ENCODE data around the gene LCNL1.

LCNL1 gene

DNA sequence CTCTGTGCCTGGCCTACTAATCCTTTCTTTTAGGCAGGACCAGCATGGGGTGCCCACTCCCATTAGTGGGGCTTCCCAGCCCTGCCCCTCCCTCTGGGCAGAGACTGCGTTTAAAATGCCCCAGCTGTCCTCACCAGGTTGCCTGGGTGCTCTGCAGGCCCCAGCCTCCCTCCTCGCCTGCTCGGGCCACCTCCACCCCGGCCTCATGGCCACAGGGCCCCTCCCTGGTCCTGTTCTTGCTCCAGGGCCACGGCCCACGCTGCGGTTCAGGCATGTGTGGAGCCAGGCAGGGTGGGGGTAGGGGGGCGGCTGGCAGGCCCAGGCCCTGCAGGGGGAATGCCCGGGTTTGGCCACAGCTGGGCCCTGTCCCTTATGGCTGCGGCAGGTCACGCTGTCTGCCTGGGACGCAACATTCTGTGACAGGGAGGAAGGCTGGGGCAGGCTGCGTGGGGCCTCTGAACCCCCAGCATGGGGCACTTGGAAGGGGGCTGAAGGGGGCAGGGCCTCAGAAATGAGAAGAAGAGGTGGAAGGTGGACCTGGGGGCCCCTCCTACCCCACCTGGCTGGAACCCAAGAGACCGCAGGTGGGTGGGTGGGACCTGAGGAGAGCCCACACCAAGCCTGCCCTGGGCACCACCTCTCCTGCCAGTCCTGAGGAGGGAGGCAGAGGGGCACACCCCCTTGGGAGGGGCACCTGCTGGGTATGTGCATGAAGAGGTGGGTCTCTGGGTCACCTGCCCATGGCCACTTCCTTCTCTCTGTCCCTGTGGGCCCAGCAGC lies 31.1 kb upstream of the LCNL1 start, which contains the start of gene LCN12:
Gene LCN12 (plus strand): TSS at position 733 of the 780 bp plus-strand sequence. CDS start 55 bp downstream, outside the sequence.
- Histone ChIP-seq H3K4me1 (ENCODE audit: insufficient read depth, low read length) (no peaks in the 10 kb centered on the region), H3K36me3 (ENCODE audit: insufficient read depth, low read length) (no peaks in the 10 kb centered on the region), H3K9ac (ENCODE audit: low read depth, low read length) (no peak within 1 kb of the TSS), H3K9me3 (ENCODE audit: control insufficient read depth, insufficient read depth, low read length) (no peaks in the 10 kb centered on the region)

DNA sequence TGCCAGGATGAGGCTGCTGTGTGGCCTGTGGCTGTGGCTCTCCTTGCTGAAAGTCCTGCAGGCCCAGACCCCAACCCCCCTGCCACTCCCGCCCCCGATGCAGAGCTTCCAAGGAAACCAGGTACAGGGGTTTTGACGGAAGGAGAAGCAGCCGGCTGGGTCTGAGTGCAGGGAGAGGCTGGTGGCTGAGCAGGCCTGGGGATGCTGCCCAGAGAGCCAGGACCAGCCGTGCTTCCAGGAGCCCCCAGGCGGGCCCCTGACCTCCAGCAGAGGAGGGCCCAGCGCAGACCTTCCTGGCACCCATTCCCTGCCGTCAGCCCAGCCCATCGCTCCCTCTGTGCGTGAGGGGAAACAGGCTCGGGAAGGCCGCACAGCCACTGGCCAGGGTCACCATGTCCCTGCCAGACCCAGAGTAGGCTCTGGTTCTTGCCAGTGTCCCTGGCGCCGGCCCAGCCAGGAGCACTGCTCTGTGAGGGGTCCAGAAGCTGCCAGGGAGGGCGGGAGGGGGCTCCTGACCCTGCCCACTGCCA lies 30.4 kb upstream of the LCNL1 start:
- H3K4me1 ChIP-seq (ENCODE audit: insufficient read depth, low read length) = no peaks in the 10 kb centered on the region
- no peaks in the 10 kb centered on the region for H3K36me3 ChIP-seq (ENCODE audit: insufficient read depth, low read length)
- no peaks in the 10 kb centered on the region for H3K9me3 ChIP-seq (ENCODE audit: control insufficient read depth, insufficient read depth, low read length)
- H3K9ac ChIP-seq (ENCODE audit: low read depth, low read length) = no peak overlapping the region

- Histone ChIP-seq H3K9ac (ENCODE audit: low read depth, low read length) (no peak overlapping the region), H3K36me3 (ENCODE audit: insufficient read depth, low read length) (no peaks in the 10 kb centered on the region), H3K9me3 (ENCODE audit: control insufficient read depth, insufficient read depth, low read length) (no peaks in the 10 kb centered on the region), H3K4me1 (ENCODE audit: insufficient read depth, low read length) (no peaks in the 10 kb centered on the region)
These were observed 29.7 kb upstream of the LCNL1 start for GRCh38 chr9:136952876-136953770.

DNA sequence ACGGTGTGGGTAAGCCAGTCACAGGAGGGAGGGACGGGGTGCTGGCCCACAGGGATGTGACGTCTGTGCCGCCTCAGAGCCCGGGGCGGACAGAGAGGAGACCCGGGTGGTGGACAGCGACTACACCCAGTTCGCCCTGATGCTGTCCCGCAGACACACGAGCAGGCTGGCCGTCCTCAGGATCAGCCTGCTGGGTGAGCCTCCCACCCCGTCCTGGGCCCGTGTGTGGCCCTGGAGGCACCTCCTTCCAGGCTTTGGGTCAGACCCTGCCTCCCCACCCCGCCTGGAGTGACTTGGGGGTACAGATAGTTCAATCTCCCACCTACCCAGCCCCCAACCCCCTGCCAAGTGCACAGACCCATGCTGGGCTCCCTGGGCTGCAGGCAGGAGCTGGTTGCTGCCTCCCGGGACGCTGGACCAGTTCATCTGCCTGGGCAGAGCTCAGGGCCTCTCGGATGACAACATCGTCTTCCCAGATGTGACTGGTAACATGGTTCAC lies 29.0 kb upstream of the LCNL1 start:
- Histone ChIP-seq H3K4me1 (ENCODE audit: insufficient read depth, low read length) (no peaks in the 10 kb centered on the region), H3K9ac (ENCODE audit: low read depth, low read length) (no peak overlapping the region)

DNA sequence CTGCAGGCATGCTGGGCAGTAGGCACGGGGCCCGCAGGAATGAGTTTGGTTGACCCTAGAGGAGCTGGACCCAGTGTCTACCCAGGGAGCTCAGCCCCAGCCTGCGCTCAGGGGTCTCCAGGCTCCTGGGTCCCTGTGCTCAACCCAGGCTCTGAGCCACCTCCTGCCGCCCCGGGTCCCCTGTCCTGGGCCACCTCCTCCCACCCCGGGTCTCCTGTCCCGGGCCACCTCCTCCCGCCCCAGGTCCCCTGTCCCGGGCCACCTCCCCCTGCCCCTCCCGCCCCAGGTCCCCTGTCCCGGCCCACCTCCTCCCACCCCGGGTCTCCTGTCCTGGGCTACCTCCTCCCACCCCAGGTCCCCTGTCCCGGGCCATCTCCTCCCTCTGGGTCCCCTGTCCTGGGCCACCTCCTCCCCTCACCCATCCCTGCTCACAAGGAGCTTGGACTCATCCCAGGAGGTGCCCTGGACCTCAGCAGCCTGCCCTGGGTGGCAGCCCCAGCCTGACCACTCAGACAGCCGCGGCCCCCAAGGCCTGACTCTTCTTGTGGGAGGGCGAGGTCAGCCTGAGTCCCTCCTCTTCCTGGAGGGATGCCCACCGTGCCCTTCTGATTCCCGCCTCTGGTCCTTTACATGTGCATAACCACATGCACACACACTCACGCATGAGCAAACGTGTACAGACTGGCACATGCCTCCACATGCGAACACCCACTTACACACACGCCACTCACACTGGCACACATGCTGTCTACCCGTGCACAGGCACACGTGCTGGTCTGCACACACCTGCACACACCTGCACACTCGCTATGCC lies 28.3 kb upstream of the LCNL1 start:
- no peaks in the 10 kb centered on the region for H3K4me1 ChIP-seq (ENCODE audit: insufficient read depth, low read length)
- H3K9me3 ChIP-seq (ENCODE audit: control insufficient read depth, insufficient read depth, low read length) = no peaks in the 10 kb centered on the region
- no peak overlapping the region for H3K9ac ChIP-seq (ENCODE audit: low read depth, low read length)
- H3K36me3 ChIP-seq (ENCODE audit: insufficient read depth, low read length) = no peaks in the 10 kb centered on the region

More for the DNA sequence above, 29.0 kb upstream of the LCNL1 start:
- Histone ChIP-seq H3K36me3 (ENCODE audit: insufficient read depth, low read length) (no peaks in the 10 kb centered on the region), H3K9me3 (ENCODE audit: control insufficient read depth, insufficient read depth, low read length) (no peaks in the 10 kb centered on the region)

DNA sequence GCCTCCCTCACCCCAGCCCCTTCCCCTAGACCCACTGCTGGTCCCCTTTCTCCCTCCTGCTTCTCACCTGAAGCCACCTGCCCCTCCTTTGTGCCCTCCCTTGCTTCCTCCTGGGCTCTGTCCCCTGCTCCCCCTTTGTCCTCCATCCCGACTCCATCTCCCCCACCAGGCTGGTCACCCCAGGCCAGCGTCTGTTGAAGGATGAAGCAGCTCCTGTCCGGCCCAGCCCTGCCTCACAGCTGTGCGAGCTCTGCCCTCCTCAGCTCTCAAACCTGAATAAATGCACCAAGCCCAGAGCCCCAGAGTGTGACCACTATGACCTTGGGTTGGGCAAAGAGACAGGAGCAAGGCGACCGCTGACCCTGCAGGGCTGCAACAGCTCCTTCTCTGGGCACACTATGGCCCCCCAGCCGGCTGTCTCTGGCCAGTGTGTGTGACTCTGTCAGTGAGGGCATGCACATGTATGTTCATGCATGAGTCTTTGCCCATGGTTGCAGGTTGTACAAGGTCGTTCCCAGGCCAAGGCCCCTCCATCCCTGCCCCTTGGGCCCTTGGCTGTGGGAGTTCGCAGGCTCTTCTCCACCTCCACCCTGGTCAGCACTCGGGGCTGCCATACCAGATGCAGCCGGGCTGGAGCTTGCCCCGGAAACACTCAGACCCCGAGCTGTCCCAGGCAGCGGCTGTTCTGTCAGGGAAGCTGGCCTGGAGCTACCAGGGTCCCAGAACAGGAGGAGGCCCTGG lies 27.4 kb upstream of the LCNL1 start:
- no peaks in the 10 kb centered on the region for H3K4me1 ChIP-seq (ENCODE audit: insufficient read depth, low read length)
- no peak overlapping the region for H3K9ac ChIP-seq (ENCODE audit: low read depth, low read length)
- H3K9me3 ChIP-seq (ENCODE audit: control insufficient read depth, insufficient read depth, low read length) = no peaks in the 10 kb centered on the region
- H3K36me3 ChIP-seq (ENCODE audit: insufficient read depth, low read length) = no peaks in the 10 kb centered on the region

- no peaks in the 10 kb centered on the region for H3K4me1 ChIP-seq (ENCODE audit: insufficient read depth, low read length)
- no peaks in the 10 kb centered on the region for H3K9me3 ChIP-seq (ENCODE audit: control insufficient read depth, insufficient read depth, low read length)
- no peak overlapping the region for H3K9ac ChIP-seq (ENCODE audit: low read depth, low read length)
- no peaks in the 10 kb centered on the region for H3K36me3 ChIP-seq (ENCODE audit: insufficient read depth, low read length)
These were observed 26.9 kb upstream of the LCNL1 start for GRCh38 chr9:136955943-136956335.

GRCh38 chr9:136956604-136957003 lies 26.2 kb upstream of the LCNL1 start:
- Histone ChIP-seq H3K9ac (ENCODE audit: low read depth, low read length) (no peak overlapping the region), H3K9me3 (ENCODE audit: control insufficient read depth, insufficient read depth, low read length) (no peaks in the 10 kb centered on the region), H3K4me1 (ENCODE audit: insufficient read depth, low read length) (no peaks in the 10 kb centered on the region), H3K36me3 (ENCODE audit: insufficient read depth, low read length) (no peaks in the 10 kb centered on the region)

- H3K4me1 ChIP-seq (ENCODE audit: insufficient read depth, low read length) = no peaks in the 10 kb centered on the region
- no peak overlapping the region for H3K9ac ChIP-seq (ENCODE audit: low read depth, low read length)
These were observed 25.3 kb upstream of the LCNL1 start for GRCh38 chr9:136957461-136957860.

DNA sequence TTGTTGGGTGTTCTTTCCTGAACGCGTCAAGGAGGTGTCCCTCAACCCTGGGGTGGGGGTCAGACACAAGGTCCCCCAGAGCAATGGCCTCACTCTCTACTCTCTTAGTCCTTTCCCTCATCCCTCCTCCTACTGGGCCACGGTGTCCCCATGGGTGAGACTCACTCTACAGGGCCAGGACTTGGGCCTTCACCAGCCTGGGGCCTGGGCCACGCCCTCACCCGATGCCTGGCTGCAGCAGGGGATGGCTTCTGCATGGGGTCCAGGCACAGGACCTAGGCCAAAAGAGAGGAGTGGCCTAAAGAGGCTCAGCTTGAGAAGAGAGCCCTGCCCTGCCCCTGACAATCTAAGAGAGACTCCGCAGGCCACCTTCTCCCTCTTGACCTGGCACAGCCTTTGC lies 24.9 kb upstream of the LCNL1 start:
- Histone ChIP-seq H3K9ac (ENCODE audit: low read depth, low read length) (no peak overlapping the region), H3K36me3 (ENCODE audit: insufficient read depth, low read length) (no peaks in the 10 kb centered on the region), H3K4me1 (ENCODE audit: insufficient read depth, low read length) (no peaks in the 10 kb centered on the region), H3K9me3 (ENCODE audit: control insufficient read depth, insufficient read depth, low read length) (no peaks in the 10 kb centered on the region)

More at GRCh38 chr9:136957461-136957860, 25.3 kb upstream of the LCNL1 start:
- Histone ChIP-seq H3K36me3 (ENCODE audit: insufficient read depth, low read length) (no peaks in the 10 kb centered on the region), H3K9me3 (ENCODE audit: control insufficient read depth, insufficient read depth, low read length) (no peaks in the 10 kb centered on the region)

DNA sequence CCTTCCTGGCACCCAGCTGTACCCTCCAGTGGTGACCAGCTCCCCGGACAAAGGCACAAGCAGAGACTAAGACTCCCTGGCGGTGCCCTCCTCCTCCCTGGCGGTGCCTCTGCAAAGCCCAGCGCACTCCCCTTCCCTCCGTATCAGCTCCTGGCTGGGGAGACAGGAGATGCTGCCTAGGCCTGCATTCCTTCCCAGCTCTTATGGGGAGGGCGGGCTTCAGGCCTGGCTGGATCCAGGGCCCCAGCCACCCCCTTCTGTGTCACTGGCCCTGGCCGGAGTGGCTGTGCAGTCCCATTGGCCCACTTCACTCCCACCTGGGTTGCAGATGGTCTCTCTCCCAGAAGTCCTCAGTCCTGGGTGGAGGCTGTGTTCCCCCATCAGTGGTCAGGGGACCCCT lies 24.3 kb upstream of the LCNL1 start:
- Histone ChIP-seq H3K36me3 (ENCODE audit: insufficient read depth, low read length) (no peaks in the 10 kb centered on the region), H3K9me3 (ENCODE audit: control insufficient read depth, insufficient read depth, low read length) (no peaks in the 10 kb centered on the region), H3K9ac (ENCODE audit: low read depth, low read length) (no peak overlapping the region), H3K4me1 (ENCODE audit: insufficient read depth, low read length) (no peaks in the 10 kb centered on the region)

DNA sequence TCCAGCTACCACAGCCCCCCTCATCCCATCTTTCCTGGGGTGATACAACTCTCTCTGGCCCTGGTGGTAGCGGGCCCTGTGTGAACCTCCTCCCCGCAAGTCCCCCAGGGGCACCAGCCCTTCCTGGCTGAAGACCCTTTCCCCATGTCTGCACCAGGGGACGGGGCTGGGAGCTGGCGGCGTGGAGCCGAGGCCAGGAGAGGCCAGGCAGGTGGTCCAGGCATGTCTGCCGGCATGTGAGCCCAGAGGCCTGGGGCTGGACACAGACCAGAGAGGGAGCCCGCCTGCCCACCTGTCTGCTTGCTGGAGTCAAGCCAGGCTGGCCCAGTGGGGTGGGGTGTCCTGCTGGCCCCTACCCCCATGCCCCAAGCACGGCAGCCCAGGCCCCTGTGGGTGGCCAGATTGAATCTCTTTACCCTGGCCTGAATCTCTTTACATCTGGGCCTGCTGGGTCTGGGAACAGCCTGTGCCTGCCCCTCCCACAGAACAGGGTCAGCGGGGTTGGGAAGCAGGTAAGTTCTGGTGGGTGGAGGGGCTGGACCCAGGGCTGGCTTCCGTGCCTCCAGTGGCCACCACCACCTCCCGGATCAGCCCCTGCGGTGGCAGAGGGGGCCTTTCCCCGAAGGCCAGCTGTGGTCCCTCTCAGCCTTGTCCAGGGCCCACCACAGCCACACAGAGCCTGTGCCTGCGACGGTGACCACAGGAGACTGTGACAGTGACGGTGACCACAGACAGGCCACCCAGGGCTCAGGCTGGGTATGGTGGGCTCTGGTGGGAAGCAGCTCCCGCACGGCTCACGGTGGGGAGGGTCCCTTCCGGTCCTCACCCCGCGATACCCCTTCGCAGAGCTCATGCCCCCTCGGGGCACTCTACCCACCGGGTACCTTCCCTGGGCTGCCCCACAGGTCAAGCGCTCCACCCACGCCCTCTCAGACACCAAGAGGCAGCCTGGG lies 23.6 kb upstream of the LCNL1 start:
- Histone ChIP-seq H3K9me3 (ENCODE audit: control insufficient read depth, insufficient read depth, low read length) (no peaks in the 10 kb centered on the region), H3K36me3 (ENCODE audit: insufficient read depth, low read length) (no peaks in the 10 kb centered on the region), H3K9ac (ENCODE audit: low read depth, low read length) (no peak overlapping the region), H3K4me1 (ENCODE audit: insufficient read depth, low read length) (no peaks in the 10 kb centered on the region)

Measured in ES-I3 (cell line).